Activated CD4-positive, alpha-beta memory T cell treated with anti-CD3 and anti-CD28 coated beads for 36 hours (primary cell): ENCODE data around the gene MYL3. TPM values are rescaled to one million over a fixed set of nuclear protein-coding genes. Genes with fewer than 3 reads are reported as not detected.
"Not testable (repeated sequence)": the region's sequence is repeated elsewhere in the genome, so short reads cannot be mapped to it uniquely, and the experiment has no call there.

Experiments
- CTCF ChIA-PET: fragments of 350-600 bp; sonication (Branson Sonifier 250); formaldehyde crosslinking; loops from one replicate; lab custom pipeline; 2021; ENCODE audit warnings: antibody characterized with exemption, inconsistent platforms; lab: Charles Lee
- POLR2A ChIA-PET: fragments of 350-600 bp; sonication (Branson Sonifier 250); formaldehyde crosslinking; loops from one replicate; lab custom pipeline; 2021; ENCODE audit warnings: antibody characterized with exemption; lab: Charles Lee
- DNase-seq: peaks from one replicate; pipeline ENCODE4 v3.0.0-alpha.2; 2020
- H3K27ac Mint-ChIP-seq: one replicate; pipeline ENCODE4 v1.8.0; 2021; ENCODE audit warnings: mixed read lengths
- H3K27me3 Mint-ChIP-seq: one replicate; pipeline ENCODE4 v1.8.0; 2021; ENCODE audit warnings: mixed read lengths
- H3K36me3 Mint-ChIP-seq: one replicate; pipeline ENCODE4 v1.8.0; 2021; ENCODE audit warnings: mixed read lengths
- H3K4me1 Mint-ChIP-seq: one replicate; pipeline ENCODE4 v1.8.0; 2021; ENCODE audit warnings: low read depth, mixed read lengths
- H3K4me3 Mint-ChIP-seq: one replicate; pipeline ENCODE4 v1.8.0; 2021; ENCODE audit warnings: mild to moderate bottlenecking, mixed read lengths
- H3K9me3 Mint-ChIP-seq: one replicate; pipeline ENCODE4 v1.8.0; 2021; ENCODE audit warnings: mixed read lengths
- intact Hi-C: fragments of 100-400 bp; cut with micrococcal nuclease; formaldehyde crosslinking; loops from one replicate; pipeline ENCODE4 v1.15.1; 2023
- total RNA-seq, 2 experiments: library from RNA; stranded (reverse); gene quantifications; one replicate each; pipeline ENCODE4 v1.2.3, GENCODE V29; 2021

MYL3 gene
- total RNA-seq, 2 experiments from 2014 or later = not detected

GRCh38 chr3:46829699-46830208 is 33.5 kb downstream of the MYL3 start:
- Mint-ChIP-seq H3K4me1 (peaks cover 11% of the 10 kb centered on the region), H3K27me3 (no peaks in the 10 kb centered on the region), H3K9me3 (no peaks in the 10 kb centered on the region), H3K27ac (no peak overlapping the region), H3K4me3 (no peak overlapping the region), H3K36me3 (no peaks in the 10 kb centered on the region)
- peak; percentile 46 for DNase-seq
- ChIA-PET POLR2A (no interaction called here), CTCF (no interaction called here)
- intact Hi-C loops = no loop called here

GRCh38 chr3:46825450-46825849 is 37.8 kb downstream of the MYL3 start:
- DNase-seq = no peak
- ChIA-PET POLR2A (no interaction called here), CTCF (no interaction called here)
- Mint-ChIP-seq H3K4me1 (peaks cover 11% of the 10 kb centered on the region), H3K36me3 (peaks cover 11% of the 10 kb centered on the region), H3K27ac (no peak overlapping the region), H3K27me3 (peaks cover 9% of the 10 kb centered on the region), H3K4me3 (no peak overlapping the region), H3K9me3 (peaks cover 19% of the 10 kb centered on the region)
- intact Hi-C loops = no loop called here

- Mint-ChIP-seq H3K4me3 (no peak overlapping the region), H3K27ac (no peak overlapping the region), H3K36me3 (peaks cover 11% of the 10 kb centered on the region), H3K27me3 (peaks cover 12% of the 10 kb centered on the region), H3K9me3 (peaks cover 19% of the 10 kb centered on the region), H3K4me1 (peaks cover 5% of the 10 kb centered on the region)
- intact Hi-C loops = no loop called here
- POLR2A ChIA-PET = no interaction called here
- DNase-seq = no peak
- CTCF ChIA-PET = no interaction called here
Observed at GRCh38 chr3:46824211-46824970, 38.9 kb downstream of the MYL3 start.

GRCh38 chr3:46823314-46823713 is 39.9 kb downstream of the MYL3 start:
- peaks cover 13% of the 10 kb centered on the region for H3K27me3 Mint-ChIP-seq
- peaks cover 19% of the 10 kb centered on the region for H3K9me3 Mint-ChIP-seq
- H3K4me1 Mint-ChIP-seq, intact Hi-C loops, H3K27ac Mint-ChIP-seq, H3K4me3 Mint-ChIP-seq, POLR2A ChIA-PET, CTCF ChIA-PET, DNase-seq: not testable (repeated sequence)
- H3K36me3 Mint-ChIP-seq = peaks cover 11% of the 10 kb centered on the region

GRCh38 chr3:46821553-46821952 is 41.7 kb downstream of the MYL3 start:
- Mint-ChIP-seq H3K4me3 (no peak overlapping the region), H3K27ac (no peak overlapping the region), H3K27me3 (peaks cover 13% of the 10 kb centered on the region), H3K36me3 (peaks cover 11% of the 10 kb centered on the region), H3K9me3 (peaks cover 19% of the 10 kb centered on the region), H3K4me1 (no peaks in the 10 kb centered on the region)
- ChIA-PET POLR2A (interaction anchor here (0.7 kb wide), 1 partner anchor 577 kb away, joined by 3 read pairs; no protein-coding TSS in a partner anchor), CTCF (no interaction called here)
- intact Hi-C loops = no loop called here
- DNase-seq = no peak

GRCh38 chr3:46820852-46821251 is 42.4 kb downstream of the MYL3 start:
- H3K27ac Mint-ChIP-seq = no peak overlapping the region
- DNase-seq = no peak
- POLR2A ChIA-PET = no interaction called here
- intact Hi-C loops = no loop called here
- H3K27me3 Mint-ChIP-seq = peaks cover 13% of the 10 kb centered on the region
- no peak overlapping the region for H3K4me3 Mint-ChIP-seq
- CTCF ChIA-PET = no interaction called here
- peaks cover 11% of the 10 kb centered on the region for H3K36me3 Mint-ChIP-seq
- no peaks in the 10 kb centered on the region for H3K4me1 Mint-ChIP-seq
- peaks cover 19% of the 10 kb centered on the region for H3K9me3 Mint-ChIP-seq

GRCh38 chr3:46812237-46812791 is 50.9 kb downstream of the MYL3 start:
- POLR2A ChIA-PET = no interaction called here
- Mint-ChIP-seq H3K4me3 (peak overlapping the region; percentile 48), H3K9me3 (no peaks in the 10 kb centered on the region), H3K36me3 (no peaks in the 10 kb centered on the region), H3K4me1 (peaks cover 9% of the 10 kb centered on the region), H3K27me3 (no peaks in the 10 kb centered on the region), H3K27ac (no peak overlapping the region)
- peak; percentile 84 for DNase-seq
- intact Hi-C loops = no loop called here
- CTCF ChIA-PET = no interaction called here

- intact Hi-C loops = no loop called here
- Mint-ChIP-seq H3K27me3 (no peaks in the 10 kb centered on the region), H3K36me3 (no peaks in the 10 kb centered on the region), H3K4me3 (no peak overlapping the region), H3K27ac (no peak overlapping the region), H3K9me3 (no peaks in the 10 kb centered on the region), H3K4me1 (peaks cover 9% of the 10 kb centered on the region)
- no peak for DNase-seq
- ChIA-PET CTCF (no interaction called here), POLR2A (no interaction called here)
Observed at GRCh38 chr3:46811615-46812236, 51.5 kb downstream of the MYL3 start.

GRCh38 chr3:46808766-46809165 is 54.5 kb downstream of the MYL3 start:
- peak; percentile 30 for DNase-seq
- H3K4me3 Mint-ChIP-seq, H3K27me3 Mint-ChIP-seq, H3K36me3 Mint-ChIP-seq, POLR2A ChIA-PET, H3K9me3 Mint-ChIP-seq, intact Hi-C loops, CTCF ChIA-PET, H3K27ac Mint-ChIP-seq, H3K4me1 Mint-ChIP-seq: not testable (repeated sequence)

Other genes starting within 250 kb of the MYL3 start
- gene ALS2CL, start 169.8 kb downstream of the MYL3 start, total RNA-seq = 1 to 10 TPM; 4.0 to 4.3 TPM
- gene TMIE, start 162.1 kb downstream of the MYL3 start, total RNA-seq = 1 to 10 TPM in 1 of 2 experiments, under 1 TPM in 1; 0.93 to 1.3 TPM
- gene PRSS50, start 145.6 kb downstream of the MYL3 start, total RNA-seq = not detected
- not detected for gene PTH1R, start 14.3 kb upstream of the MYL3 start, total RNA-seq
- 10 to 100 TPM; 44.3 to 49.9 TPM for gene CCDC12, start 113.3 kb upstream of the MYL3 start, total RNA-seq
- 100 to 1,000 TPM; 114 to 117 TPM for gene NBEAL2, start 116.2 kb upstream of the MYL3 start, total RNA-seq